ENCODE data around the gene APEX1.

APEX1 gene

GRCh38 chr14:20456971-20457370 lies 1.9 kb downstream of the APEX1 start:
- no peak overlapping the region for H3K27ac Mint-ChIP-seq
- no peaks in the 10 kb centered on the region for H3K27me3 Mint-ChIP-seq
- no peak overlapping the region for H3K4me3 Mint-ChIP-seq
- H3K4me1 Mint-ChIP-seq = peaks cover 38% of the 10 kb centered on the region
- DNase-seq (no peak), ATAC-seq (no peak)
- no peaks in the 10 kb centered on the region for H3K9me3 Mint-ChIP-seq

DNA sequence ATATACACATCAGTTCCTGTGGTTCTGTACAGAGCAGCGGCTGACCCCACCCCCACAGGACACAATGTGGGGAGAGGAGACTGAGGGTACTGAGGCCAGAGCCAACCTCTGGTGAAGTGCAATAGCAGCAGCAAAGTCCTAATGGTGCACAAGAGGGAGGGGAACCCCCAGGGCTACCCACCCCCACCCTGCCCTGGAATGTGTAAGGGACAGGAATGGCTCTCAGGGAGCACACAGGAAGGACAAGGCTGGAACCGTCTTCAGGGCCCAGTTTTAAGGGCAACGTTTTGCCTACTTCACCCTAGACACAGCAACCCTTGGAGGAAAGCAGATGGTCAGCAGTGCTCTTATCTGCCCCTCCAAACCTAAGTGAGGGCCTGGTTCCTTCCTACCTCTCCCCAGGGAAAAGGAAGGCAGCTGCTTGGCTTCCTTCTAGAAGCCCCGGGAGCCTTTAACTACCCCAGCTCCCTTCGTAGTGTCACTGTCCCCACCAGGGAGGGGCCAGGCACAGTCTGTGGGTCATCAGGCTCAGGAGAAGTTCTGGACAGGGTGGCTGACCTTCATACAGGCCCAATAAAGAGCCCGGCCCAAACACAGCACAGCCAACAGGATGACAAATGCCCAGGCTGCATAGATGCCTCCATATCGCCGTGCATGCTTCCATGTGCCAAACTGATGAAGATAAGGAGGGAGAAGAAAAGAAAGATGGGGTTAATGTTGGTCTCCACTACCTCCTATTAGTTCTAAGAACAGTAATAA lies 3.2 kb downstream of the APEX1 start:
- no peaks in the 10 kb centered on the region for H3K27me3 Mint-ChIP-seq
- peak overlapping the region in 1 of 2 donors; percentile 12 for H3K27ac Mint-ChIP-seq
- H3K4me1 Mint-ChIP-seq = peaks cover 34% of the 10 kb centered on the region
- ATAC-seq = no peak
- no peaks in the 10 kb centered on the region for H3K9me3 Mint-ChIP-seq
- no peak for DNase-seq
- H3K4me3 Mint-ChIP-seq = no peak overlapping the region

- Mint-ChIP-seq H3K4me3 (peak overlapping the region; percentile 87 to 95), H3K27me3 (no peaks in the 10 kb centered on the region), H3K4me1 (peaks cover 34% of the 10 kb centered on the region), H3K27ac (peak overlapping the region; percentile 73 to 97), H3K9me3 (no peaks in the 10 kb centered on the region)
- ATAC-seq (peak; percentile 19), DNase-seq (peak in 1 of 2 donors; percentile 31)
These were observed 5.6 kb downstream of the APEX1 start for GRCh38 chr14:20460458-20461224.

DNA sequence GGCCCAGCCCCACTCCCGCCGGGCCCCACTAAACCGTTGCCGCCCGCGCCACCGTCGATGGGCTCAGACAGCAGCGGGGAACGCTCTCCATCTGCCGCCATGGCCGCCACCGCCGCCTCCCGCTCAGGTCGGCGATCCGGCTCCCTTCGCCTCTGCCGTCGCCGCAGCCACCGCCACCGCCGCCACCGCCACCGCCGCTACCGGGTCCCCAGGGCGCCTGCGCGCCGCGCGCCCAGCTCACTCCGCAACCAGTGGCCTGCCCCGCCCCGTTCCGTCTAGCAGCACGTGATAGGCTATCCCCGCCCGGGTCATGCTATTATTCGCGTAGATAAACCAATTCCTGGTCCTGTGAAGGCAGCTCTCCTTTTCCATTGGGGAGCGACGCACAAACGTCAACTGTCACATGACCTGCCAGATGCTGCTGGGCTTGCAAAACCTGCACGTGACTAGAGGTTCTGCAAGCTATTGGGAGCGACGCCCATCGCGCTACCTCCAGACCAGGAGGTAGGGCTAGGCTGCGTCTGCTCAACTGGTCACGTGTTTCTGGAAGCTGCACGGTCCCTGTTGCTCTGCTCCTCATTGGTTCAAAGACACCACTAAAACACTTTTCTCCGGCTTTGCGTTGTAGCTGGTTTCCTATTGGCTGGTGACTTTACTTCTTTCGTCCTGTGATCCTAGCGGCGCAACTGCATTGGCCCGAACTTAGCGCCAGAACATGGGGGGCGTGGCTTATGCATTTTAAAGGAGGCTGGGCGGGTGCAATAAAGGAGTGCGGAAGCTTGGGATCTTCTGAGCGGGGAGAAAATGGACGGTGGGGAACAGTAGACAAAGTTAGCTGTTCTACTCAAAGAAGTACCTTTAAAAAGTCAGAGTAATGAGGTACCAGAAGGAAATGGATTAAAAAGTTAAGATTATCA lies 6.5 kb downstream of the APEX1 start, which contains the start of gene PIP4P1:
PIP4P1 (minus strand) TSS at position 210 of the 917 bp plus-strand sequence; CDS start at position 101, 109 bp downstream.
- peaks cover 34% of the 10 kb centered on the region for H3K4me1 Mint-ChIP-seq
- H3K27ac Mint-ChIP-seq = peak within 1 kb of the TSS; percentile 92 to 97
- DNase-seq (peak; percentile 94 to 99), ATAC-seq (peak; percentile 98)
- H3K27me3 Mint-ChIP-seq = no peaks in the 10 kb centered on the region
- H3K9me3 Mint-ChIP-seq = no peaks in the 10 kb centered on the region
- peak within 1 kb of the TSS; percentile 87 to 95 for H3K4me3 Mint-ChIP-seq

GRCh38 chr14:20468764-20469241 lies 13.8 kb downstream of the APEX1 start:
- DNase-seq (no peak), ATAC-seq (no peak)
- Mint-ChIP-seq H3K27me3 (no peaks in the 10 kb centered on the region), H3K4me1 (peaks cover 43% of the 10 kb centered on the region), H3K9me3 (no peaks in the 10 kb centered on the region), H3K27ac (peak overlapping the region; percentile 97 to 98), H3K4me3 (peak overlapping the region; percentile 96)

DNA sequence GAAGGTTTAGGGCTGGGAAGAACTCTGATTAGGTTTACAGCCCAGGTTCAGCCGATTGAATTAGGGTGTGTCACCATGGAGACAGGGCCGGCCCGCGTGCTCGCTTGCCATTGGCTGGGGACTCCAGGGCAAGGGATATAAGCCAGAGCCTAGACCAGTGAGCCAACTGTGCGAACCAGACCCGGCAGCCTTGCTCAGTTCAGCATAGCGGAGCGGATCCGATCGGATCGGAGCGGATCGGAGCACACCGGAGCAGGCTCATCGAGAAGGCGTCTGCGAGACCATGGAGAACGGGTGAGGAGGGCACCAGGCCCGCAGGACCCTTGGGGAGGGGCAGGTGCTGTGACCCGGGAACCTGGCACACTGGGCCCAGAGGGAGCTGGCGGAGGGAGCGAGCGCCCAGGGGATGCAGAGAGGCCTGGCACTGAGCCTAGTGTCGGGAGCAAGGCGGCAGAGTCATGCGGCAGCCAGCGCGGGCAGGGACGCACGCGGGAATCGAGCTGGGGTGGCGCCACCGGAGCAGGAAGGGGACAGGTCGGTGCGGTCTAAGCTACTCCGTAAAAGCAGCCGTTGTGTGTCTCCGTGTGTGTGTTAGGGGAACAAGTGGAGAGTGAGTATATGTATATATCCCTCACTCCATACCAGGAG lies 14.3 kb downstream of the APEX1 start, which contains the start of gene PNP:
PNP (plus strand) TSS at position 165 of the 648 bp plus-strand sequence; CDS start at position 284, 119 bp downstream.
- DNase-seq (peak; percentile 86 to 90), ATAC-seq (peak; percentile 96)
- Mint-ChIP-seq H3K27ac (peak within 1 kb of the TSS; percentile 97 to 98), H3K4me3 (peak within 1 kb of the TSS; percentile 96), H3K27me3 (no peaks in the 10 kb centered on the region), H3K9me3 (no peaks in the 10 kb centered on the region), H3K4me1 (peaks cover 48% of the 10 kb centered on the region)

DNA sequence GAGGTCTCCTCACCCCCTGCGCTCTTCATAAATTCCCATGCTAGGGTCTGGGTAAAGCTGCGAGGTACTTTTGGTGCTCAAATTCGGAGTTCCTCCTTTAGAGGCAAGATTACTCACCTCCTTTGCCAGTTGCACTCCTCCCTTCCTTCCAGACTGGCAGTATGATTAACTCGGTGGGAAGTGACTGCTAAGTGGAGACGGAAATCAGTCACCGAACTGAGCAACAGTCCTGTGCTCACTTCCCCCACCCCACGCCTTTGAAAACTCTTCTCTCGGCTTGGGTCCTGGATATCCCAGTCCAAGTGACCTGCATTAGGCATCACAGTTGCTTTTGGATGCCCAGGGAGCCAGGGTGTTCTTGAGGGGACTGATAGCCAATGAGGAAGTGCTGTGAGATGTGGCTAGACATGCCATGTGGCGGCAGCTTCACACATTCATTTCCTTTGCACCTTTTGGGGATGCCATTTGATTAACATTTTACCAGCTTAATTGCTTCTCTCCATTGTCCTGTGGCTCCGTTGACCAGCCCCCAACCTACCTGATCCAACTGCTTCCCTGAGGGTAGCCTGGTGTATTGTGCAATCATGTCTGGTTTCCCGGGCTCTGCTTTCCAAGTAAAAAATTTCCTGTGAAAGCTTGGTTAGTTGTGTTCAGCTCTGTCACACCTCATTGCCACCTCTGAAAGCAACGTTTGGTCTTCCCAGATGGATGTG lies 15.0 kb downstream of the APEX1 start:
- peak overlapping the region; percentile 96 for H3K4me3 Mint-ChIP-seq
- no peaks in the 10 kb centered on the region for H3K27me3 Mint-ChIP-seq
- peak; percentile 39 to 70 for DNase-seq
- peak; percentile 82 for ATAC-seq
- peaks cover 55% of the 10 kb centered on the region for H3K4me1 Mint-ChIP-seq
- H3K9me3 Mint-ChIP-seq = no peaks in the 10 kb centered on the region
- H3K27ac Mint-ChIP-seq = peak overlapping the region; percentile 97 to 98

GRCh38 chr14:20470603-20470901 lies 15.5 kb downstream of the APEX1 start:
- Mint-ChIP-seq H3K4me3 (peak overlapping the region; percentile 96), H3K4me1 (peaks cover 60% of the 10 kb centered on the region), H3K27ac (peak overlapping the region; percentile 97 to 98), H3K27me3 (no peaks in the 10 kb centered on the region), H3K9me3 (no peaks in the 10 kb centered on the region)
- ATAC-seq = no peak
- no peak for DNase-seq

- no peak for ATAC-seq
- H3K9me3 Mint-ChIP-seq = no peaks in the 10 kb centered on the region
- peaks cover 78% of the 10 kb centered on the region for H3K4me1 Mint-ChIP-seq
- H3K27me3 Mint-ChIP-seq = no peaks in the 10 kb centered on the region
- H3K27ac Mint-ChIP-seq = peak overlapping the region; percentile 81 to 95
- H3K4me3 Mint-ChIP-seq = peak overlapping the region; percentile 27 to 96
- DNase-seq = no peak
These were observed 17.6 kb downstream of the APEX1 start for GRCh38 chr14:20472536-20473169.

DNA sequence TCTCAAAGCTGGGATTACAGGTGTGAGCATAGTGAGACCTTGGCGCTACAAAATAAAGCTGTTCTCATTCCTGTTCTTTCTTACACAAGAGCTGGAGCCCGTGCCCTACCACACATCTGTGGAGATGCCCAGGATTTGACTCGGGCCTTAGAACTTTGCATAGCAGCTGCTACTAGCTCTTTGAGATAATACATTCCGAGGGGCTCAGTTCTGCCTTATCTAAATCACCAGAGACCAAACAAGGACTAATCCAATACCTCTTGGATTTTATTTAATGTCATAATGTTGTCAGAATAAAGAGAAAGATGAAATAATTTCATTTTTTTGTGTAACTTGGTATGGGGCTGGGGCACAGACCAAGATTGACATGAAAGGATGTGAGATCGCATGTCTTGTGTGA lies 21.8 kb downstream of the APEX1 start:
- ATAC-seq = no peak
- no peak for DNase-seq
- Mint-ChIP-seq H3K27ac (peak overlapping the region; percentile 94), H3K4me1 (peaks cover 68% of the 10 kb centered on the region), H3K9me3 (no peaks in the 10 kb centered on the region), H3K4me3 (peak overlapping the region in 1 of 2 donors; percentile 57), H3K27me3 (no peaks in the 10 kb centered on the region)

- DNase-seq (no peak), ATAC-seq (peak; percentile 79)
- Mint-ChIP-seq H3K4me3 (peak overlapping the region; percentile 42 to 57), H3K27ac (peak overlapping the region; percentile 90 to 94), H3K4me1 (peaks cover 68% of the 10 kb centered on the region), H3K27me3 (no peaks in the 10 kb centered on the region), H3K9me3 (no peaks in the 10 kb centered on the region)
These were observed 22.3 kb downstream of the APEX1 start for GRCh38 chr14:20477211-20477876.

DNA sequence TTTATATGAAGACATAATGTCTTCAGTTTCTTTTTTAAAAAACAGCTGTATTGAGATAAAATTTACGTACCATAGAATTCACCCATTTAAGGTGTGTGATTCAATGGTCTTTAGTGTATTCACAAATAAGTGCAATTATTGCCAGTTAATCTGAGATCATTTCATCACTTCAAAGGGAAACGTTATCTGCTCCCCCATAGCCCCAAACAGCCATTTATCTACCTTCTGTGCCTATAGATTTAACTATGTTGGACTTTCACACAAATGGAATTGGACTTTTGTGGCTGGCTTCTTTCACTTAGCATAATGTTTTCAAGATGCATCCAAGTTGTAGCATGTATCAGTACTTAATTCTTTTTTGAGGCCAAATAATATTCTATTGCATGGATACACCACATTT lies 23.9 kb downstream of the APEX1 start:
- ATAC-seq = no peak
- no peaks in the 10 kb centered on the region for H3K27me3 Mint-ChIP-seq
- no peak overlapping the region for H3K4me3 Mint-ChIP-seq
- H3K4me1 Mint-ChIP-seq = peaks cover 56% of the 10 kb centered on the region
- no peaks in the 10 kb centered on the region for H3K9me3 Mint-ChIP-seq
- DNase-seq = no peak
- no peak overlapping the region for H3K27ac Mint-ChIP-seq

DNA sequence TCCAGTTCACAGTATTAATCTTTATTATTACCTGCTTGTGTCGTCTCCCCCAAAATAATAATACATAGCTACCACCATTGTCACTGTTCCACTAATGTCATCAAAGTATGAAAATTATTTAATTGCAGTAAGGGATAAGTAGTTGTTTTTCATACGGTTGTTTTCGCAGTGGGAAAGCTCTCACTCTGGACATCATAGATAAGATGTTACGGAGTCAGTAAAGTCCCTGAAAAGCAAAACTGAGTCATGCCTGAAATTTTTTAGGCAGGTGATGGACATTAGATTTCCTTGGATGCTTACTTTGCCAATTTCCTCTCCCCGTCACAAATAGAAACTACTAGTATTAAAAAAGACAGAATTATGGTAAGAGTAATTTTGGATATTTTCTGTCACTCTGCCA lies 27.4 kb downstream of the APEX1 start:
- Mint-ChIP-seq H3K4me3 (no peak overlapping the region), H3K9me3 (no peaks in the 10 kb centered on the region), H3K4me1 (peaks cover 39% of the 10 kb centered on the region), H3K27ac (peak overlapping the region in 1 of 2 donors; percentile 8), H3K27me3 (no peaks in the 10 kb centered on the region)
- DNase-seq (no peak), ATAC-seq (no peak)

Measured in stimulated activated naive CD8-positive, alpha-beta T cell treated with anti-CD3 and anti-CD28 coated beads, Interleukin-15, amount 100 ng/mL, for 72 hours (primary cell).